ENCODE results near the gene LIPC.

LIPC gene

GRCh38 chr15:58498821-58499580 lies 67.2 kb downstream of the LIPC start:
- no peak for DNase-seq

DNA sequence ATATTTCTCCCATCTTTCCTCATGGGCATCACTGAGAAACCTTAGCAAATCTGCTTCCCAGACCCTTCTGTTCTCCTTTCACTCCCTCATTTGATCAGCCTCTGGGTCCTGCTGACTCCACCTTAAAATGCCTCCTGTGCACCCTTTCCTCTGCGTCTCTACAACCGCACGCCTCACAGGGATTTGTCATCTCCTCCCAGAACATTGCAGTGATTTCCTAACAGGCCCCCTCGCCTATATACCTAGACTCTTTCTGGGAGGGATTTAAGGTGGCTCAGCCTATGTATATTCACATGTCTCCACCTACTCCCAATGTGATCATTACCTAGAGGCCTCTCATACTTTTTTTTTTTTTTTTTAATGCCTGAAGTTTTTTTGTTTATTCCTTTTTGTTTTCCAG lies 69.2 kb downstream of the LIPC start:
- DNase-seq, result no peak

DNA sequence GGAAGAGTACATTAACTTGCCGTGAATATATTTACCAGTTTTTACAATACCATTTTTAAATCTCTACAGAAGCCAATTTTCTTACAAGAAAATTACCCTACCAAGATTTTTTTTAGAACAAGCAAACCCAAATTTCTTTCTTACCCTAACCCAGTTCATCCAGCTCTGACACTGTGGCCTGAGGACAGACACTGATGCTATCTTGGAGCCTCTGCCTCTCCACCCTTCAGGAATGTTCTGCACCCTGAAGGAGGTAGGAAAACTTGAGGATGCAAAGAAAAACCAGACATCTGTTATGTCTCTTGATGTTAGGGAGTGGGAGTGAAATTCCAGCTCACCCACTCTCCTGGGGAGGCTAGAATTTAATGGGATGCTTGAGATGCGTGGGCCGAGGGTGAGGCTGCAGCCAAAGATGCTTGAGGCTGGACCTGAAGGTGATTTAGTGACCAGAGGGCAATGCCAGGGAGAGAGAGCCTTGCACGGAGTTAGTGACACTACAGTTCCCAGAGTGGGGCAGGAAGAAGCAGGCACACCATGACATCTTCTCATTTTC lies 69.9 kb downstream of the LIPC start:
- DNase-seq, result no peak

DNA sequence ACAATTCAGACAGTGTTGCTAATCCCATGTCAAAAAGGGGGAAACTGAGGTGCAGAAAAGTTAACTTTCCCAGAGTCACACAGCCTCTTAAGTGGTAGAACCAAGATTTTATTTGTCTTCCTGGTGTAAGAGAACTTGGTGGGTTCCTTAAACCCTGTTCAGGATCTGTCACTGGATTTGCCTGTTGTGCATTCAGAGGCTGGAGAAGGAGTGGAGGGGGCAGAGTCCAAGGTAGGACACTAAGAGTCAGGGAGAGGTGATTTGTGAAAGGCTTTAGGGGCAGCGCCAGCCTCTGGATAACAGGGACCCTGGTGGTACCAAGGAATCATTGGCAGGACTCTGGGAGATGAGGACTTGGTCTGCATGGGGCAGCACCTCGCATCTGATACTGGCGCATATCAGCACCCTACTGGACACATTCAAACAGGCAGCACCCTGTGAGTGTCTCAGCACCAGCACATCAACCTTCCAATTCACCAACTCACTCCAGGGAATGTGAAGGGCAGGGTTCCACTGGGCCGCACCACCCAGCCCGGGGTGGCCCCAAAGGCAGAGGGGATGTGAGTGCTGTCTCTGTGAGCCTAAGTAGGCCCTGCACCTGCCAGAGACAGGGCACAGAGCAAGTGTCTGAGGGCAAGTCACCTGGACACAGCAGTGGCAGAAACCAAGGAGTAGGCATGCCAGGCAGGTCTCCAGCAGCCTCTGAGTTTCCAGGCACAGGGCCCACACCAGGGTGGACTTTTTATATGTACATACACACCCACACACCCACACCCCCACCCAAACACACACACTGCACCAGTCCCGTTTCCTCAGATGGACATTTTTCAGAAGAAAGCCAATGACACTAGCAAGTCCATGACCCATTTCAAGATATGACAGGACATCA lies 71.6 kb downstream of the LIPC start:
- DNase-seq, result no peak

DNA sequence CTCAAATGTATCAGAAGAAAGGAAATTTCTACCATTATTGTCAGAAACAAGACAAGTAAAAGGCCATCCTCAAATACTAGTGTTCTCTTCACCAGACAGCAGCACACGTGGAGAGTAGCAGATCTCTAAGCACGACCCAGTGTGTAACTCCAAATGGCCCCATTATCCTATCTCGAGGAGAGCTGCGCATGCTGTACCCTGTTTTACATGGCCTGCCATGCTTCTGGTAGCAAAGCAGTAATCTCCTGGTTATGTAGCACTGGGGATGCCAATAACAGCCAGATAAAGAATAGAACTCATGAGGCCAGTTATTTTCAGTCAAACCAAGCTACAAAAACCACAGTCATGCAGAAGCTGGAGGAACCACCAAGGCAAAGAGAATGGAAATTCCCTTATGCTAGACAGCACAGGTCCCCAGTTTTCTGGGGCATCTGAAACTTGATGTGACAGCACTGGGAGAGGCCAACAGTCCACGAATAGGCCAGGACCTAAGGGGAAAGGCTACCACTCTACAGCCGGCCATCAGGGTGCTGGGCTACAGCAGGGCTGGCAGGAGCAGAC lies 73.0 kb downstream of the LIPC start:
- no peak for DNase-seq

- no peak for DNase-seq
Observed at GRCh38 chr15:58505581-58505980, 73.8 kb downstream of the LIPC start.

- no peak for DNase-seq
Observed at GRCh38 chr15:58506064-58506490, 74.3 kb downstream of the LIPC start.

DNA sequence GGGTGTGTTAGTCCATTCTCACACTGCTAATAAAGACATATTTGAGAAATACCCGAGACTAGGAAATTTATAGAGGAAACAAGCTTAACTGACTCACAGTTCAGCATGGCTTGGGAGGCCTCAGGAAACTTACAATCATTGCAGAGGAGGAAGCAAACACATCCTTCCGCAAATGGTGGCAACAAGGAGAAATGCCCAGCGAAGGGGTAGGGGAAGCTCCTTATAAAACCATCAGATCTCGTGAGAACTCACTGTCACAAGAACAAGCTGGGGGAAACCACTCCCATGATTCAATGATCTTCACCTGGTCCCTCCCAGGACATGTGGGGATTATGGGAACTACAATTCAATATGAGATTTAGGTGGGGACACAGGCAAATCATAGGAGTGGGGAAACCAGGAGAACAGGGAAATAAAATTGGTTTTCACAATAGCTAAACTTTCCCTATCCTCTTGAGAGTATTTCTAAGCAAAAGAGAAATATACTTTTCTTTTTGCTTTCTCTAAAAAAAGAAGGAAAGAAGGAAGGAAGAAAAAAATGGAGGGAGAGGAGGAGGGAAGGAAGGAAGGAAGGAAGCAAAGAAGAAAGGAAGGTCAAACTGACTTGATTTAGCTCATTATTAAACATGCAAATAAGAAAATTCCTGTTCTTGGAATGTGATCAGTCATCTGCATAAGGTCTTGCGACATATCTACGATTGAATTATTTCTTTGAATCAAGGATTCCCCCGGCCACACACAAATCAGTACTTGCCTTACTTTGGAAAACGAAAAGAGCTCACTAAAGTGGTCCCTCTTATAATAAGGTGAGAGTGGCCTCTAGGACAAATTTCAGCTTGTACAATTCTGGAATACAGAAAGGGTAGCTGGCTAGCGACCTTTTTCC lies 75.2 kb downstream of the LIPC start:
- DNase-seq, result no peak

GRCh38 chr15:58509556-58509955 lies 77.8 kb downstream of the LIPC start:
- no peak for DNase-seq

GRCh38 chr15:58510715-58511598 lies 79.2 kb downstream of the LIPC start:
- no peak for DNase-seq

DNA sequence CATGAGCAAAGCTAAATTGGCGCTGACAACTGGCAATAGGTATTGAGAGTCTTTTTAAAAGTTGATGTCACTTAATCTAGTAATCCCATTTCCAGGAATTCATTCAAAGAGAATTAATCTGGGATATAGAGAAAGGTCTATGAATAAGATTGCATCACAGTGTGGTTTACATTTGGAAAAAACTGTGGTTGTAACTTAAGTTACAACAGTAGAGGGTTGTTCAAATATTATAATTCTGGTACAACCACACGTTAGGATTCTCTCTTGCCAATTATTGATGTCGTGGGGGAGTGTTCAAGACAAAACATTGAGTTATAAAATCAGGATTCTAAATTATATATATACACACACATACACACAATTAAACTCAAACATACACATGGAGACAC lies 79.8 kb downstream of the LIPC start:
- DNase-seq, result no peak

DNA sequence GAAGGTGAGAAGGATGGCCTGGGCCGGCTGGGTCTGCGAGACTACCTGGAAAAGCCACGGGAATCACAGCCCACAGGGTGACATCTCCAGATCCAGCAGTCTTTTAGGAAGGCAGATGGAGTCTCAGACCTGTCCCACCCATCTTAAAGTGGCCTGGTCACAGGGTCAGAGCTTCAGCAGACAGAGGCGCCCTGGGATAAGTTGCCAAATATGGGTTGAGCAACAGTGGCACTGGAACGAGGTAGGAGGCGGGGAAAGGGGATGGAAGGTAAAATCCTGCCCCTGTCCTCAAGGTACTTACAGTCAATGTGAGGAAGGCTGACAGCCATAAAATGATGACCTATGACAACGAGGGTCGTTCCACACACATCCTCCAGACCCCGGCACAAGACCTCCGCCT lies 80.7 kb downstream of the LIPC start:
- no peak for DNase-seq

DNA sequence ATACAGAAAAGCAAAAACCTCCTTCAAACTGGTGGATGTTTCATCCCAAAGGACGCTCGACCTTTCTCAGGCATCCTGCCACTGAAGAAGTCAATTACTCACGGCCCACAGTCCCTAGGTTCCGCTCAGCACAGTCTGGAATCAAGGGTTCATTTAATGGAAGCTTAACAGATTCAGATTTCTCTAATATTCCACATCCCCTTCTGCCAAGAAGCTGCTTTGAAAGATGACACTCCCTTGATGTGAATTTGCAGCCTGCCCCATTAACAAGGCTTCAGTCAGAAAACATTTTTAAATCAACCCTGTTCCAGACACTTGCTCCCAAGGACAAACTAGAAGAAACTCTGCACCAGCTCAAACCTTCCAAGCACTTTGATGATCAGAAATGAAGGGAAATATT lies 81.2 kb downstream of the LIPC start:
- DNase-seq, result no peak

DNA sequence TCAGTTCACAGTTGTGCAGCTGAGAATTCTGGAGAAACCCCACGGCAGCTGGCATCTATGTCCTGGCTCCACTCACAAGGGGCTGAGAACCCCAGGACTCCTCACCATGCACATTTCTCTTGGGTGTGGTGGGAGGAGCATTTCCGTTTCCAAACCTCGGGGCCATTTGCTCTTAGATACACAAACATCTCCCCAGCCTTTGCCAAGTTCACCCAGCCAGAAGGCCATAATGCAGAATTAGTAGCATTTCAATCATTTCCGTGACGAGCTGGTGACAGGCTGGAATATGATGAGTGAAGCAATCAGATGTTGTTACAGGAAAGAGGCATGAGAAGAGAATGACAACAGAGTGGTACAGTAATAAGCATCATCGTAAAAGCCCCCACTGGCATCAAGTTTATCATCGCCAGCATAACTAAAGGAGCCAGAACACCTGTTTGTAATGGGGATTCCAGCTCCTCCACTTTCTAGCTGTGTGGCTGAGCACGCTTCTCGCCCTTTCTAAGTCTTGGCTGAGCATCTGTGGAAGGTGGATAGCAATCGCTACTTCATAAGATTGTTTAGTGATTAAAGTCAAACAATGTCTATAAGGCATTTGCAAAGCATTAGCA lies 82.0 kb downstream of the LIPC start:
- no peak for DNase-seq

GRCh38 chr15:58515807-58516206 lies 84.0 kb downstream of the LIPC start:
- no peak for DNase-seq

DNA sequence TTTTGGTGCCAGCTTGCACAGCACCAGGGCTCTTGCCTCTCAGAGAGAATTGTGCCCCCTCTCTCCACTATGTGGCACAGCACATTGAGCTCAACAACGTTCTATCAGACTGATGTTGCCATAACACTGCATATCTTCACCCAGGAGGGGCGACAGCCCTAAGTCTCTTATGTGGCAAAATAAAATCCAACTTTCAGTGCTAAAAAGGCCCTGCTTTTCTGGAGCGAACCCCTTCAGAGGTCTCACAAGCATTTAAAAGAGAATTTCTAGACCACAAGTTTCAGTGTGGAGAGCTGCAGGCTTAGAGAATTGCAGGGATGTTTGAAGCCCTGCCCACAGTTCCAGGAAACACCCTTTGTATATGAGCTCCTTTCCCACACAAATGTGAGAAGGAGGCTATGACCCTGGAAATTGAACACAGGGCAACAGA lies 85.5 kb downstream of the LIPC start:
- DNase-seq, result no peak

DNA sequence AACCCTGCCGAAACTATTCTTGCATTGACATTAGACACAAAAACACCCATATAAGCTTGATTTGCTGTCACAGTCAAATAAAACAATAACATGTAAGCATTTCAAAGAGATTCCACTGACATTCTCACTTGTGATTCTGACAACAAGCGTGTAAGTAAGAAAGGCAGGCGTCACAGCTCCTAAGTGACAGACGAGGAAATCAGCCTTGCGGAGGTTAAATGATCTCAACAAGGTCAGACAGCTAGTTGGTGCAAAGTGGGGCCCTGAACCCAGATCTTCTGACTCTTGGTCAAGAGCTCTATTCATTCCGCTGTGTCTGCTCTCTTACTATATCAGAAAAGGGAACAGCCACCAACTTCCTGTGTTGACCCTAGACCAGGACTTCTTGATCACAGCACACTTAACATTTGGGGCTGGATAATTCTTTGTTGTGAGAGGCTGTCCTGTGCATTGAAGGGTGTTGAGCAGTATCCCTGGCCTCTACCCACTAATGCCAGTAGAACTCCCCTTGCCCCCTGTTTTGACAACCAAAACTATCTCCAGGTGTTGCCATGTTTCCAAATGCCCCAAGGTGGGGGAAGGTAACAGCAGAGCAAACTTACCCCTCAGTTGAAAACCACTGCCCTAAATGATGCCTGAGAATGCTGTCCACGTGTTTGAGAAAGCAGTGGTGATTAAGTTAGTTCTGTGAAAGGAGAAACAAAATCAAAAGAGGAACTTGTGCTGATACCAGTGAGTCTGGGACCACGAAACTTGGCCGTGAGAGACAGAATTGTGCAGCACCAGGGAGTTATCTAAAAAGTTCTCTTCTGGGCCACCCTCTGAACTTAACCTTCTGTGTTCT lies 86.1 kb downstream of the LIPC start:
- DNase-seq, result no peak

DNA sequence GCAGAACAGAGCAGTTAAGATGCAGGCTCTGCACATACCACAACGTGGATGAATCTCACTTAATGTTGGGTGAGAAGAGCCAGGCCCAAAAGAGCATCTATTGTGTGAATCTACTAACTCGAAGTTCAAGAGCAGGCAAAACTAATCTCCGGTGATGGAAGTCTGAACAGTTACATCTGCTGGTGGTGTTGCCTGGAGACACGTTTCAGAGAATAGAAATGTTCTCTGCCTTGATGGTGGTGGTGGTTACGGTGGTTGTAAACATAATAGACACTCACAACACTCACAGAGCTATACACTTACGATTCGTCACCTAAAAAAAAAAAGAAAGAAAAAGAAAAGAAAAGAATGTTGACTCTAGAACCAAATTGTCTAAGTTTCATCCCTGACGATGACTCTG lies 86.8 kb downstream of the LIPC start:
- DNase-seq, result no peak

DNA sequence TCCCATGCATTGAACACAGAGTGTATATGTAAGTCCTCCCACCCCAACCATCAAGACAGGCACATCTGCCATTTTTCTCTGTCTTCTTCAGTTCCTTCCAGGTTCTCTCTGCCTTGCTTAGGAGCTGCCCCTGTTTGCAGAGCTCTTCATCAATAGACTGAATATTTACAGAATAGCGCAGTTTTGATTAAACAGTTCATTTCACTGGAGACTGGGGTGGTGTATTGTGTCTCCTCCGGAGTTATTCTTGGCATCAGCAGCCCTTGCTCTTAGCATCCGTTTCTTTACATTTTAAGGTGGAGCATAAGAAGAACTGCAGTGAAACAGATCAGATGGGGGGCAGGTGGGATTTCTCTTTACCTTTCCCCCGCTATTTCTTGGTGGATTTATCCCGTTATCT lies 87.7 kb downstream of the LIPC start:
- no peak for DNase-seq

DNA sequence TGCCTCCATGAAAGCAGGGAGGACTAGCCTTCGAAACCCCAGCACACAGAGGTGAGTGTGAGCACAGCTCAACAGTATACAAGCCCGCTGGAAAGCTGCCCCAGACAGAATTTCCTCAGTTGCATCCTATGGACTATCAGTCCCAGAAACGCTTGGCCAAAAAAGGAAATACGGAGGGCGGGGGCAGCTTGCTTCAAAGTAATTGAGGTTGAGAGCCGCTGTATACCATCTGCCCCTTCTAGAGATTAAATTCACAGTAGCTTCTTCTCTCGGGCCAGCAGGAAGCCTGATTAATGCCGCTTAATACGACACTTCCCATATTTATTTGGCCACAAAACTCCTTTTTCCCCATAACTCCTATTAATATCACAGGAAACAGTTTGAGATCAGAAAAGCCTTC lies 88.7 kb downstream of the LIPC start:
- DNase-seq, result peak; percentile 42

Data from activated effector memory CD4-positive, alpha-beta T cell treated with anti-CD3 and anti-CD28 coated beads, Interleukin-2, amount 50 U/mL, for 16 hours (primary cell).